HEK293T (cell line): ENCODE measurements around the gene OPCML.

Experiments
- FOXA1 ChIP-seq: fragments of 450-650 bp; IDR thresholded peaks from 2 replicates; pipeline ENCODE4 v1.6.1; 2016; ENCODE audit warnings: mild to moderate bottlenecking
- FOXM1 ChIP-seq: fragments of 450-650 bp; IDR thresholded peaks from 2 replicates; pipeline ENCODE4 v1.6.1; 2017; ENCODE audit warnings: mild to moderate bottlenecking, borderline replicate concordance
- L3MBTL2 ChIP-seq: fragments of 450-650 bp; conservative IDR thresholded peaks from 2 replicates; pipeline ENCODE4 v1.6.1; 2016; ENCODE audit warnings: mild to moderate bottlenecking
- NFRKB ChIP-seq: fragments of 450-650 bp; IDR thresholded peaks from 2 replicates; pipeline ENCODE4 v1.6.1; 2016; ENCODE audit warnings: mild to moderate bottlenecking, moderate library complexity
- SP1 ChIP-seq: fragments of 450-650 bp; IDR thresholded peaks from 2 replicates; pipeline ENCODE4 v1.6.1; 2017
- SUZ12 ChIP-seq: fragments of 450-650 bp; IDR thresholded peaks from 2 replicates; pipeline ENCODE4 v1.6.1; 2016; ENCODE audit warnings: mild to moderate bottlenecking
- TF ChIP-seq, protein P1 (sequence below): fragments of 450-650 bp; IDR thresholded peaks from 2 replicates; pipeline ENCODE4 v1.6.1; 2016

DNA sequence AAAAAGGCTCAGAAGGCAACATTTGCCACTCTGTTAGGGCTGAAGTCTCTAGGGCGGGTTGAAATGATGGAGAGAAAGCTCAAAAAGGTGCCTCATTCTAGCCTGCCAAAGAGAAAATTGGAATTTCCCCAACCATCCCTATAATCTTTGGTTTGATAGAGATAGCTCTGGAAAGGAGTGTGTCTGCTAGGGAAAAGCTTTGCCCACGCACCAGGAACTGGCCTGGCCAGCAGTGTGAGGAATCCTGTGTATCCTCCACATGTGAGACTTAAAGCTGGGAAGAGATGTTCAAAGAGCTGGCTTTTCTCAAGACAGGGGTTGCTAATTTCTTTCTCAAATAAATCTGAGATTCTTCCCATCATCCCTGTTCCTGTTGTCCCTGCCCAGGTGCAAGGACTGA is 193.7 kb downstream of the OPCML start:
- TF ChIP-seq FOXA1 (no peak), SP1 (no peak), FOXM1 (no peak), L3MBTL2 (no peak), SUZ12 (no peak), NFRKB (no peak)
- TF ChIP-seq, protein P1, sequence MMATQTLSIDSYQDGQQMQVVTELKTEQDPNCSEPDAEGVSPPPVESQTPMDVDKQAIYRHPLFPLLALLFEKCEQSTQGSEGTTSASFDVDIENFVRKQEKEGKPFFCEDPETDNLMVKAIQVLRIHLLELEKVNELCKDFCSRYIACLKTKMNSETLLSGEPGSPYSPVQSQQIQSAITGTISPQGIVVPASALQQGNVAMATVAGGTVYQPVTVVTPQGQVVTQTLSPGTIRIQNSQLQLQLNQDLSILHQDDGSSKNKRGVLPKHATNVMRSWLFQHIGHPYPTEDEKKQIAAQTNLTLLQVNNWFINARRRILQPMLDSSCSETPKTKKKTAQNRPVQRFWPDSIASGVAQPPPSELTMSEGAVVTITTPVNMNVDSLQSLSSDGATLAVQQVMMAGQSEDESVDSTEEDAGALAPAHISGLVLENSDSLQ, result no peak
